ENCODE results near the gene KAZN. TPM values are rescaled to one million over a fixed set of nuclear protein-coding genes. Genes with fewer than 3 reads are reported as not detected.

KAZN gene
- total and polyA plus RNA-seq, 12 donors, result 1.1 to 6.5 (median 1.9) TPM

DNA sequence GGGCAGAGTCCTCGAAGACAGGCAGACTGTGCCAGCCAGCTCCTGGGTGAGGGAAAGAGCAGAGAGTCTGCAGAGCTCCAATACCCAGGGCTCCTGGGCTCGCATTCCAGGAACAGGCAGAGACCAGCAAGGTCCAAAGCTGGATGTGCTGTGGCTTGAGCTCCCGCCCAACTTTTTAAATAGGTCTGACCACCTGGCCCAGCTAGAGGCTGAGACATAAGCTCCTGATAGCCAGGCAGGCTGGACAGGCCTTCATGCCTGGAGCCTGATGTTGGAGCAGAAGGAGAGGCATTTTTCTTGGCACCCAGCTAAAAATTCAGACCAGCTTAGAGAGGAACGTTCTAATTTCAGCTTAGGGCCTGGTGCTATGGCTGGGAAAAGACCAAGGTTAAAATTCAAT, 376.6 kb downstream of the KAZN start:
- Histone ChIP-seq H3K27ac (no peak overlapping the region), H3K36me3 (no peaks in the 10 kb centered on the region), H3K27me3 (no peaks in the 10 kb centered on the region), H3K4me3 (no peak overlapping the region), H3K4me1 (peaks cover 0 to 19% (median 6%) of the 10 kb centered on the region in 9 donors), H3K9me3 (peaks cover 0 to 10% (median 0%) of the 10 kb centered on the region in 11 donors)
- intact Hi-C loops (cut with DNase I), result no loop called here
- 73% methylated on average over 4 of the region's 4 CpGs for WGBS, 2 donors
- no peak for DNase-seq
- peak in 5 of 8 donors; percentile 5 to 57 (median 44) for ATAC-seq
- TF ChIP-seq, protein P1, sequence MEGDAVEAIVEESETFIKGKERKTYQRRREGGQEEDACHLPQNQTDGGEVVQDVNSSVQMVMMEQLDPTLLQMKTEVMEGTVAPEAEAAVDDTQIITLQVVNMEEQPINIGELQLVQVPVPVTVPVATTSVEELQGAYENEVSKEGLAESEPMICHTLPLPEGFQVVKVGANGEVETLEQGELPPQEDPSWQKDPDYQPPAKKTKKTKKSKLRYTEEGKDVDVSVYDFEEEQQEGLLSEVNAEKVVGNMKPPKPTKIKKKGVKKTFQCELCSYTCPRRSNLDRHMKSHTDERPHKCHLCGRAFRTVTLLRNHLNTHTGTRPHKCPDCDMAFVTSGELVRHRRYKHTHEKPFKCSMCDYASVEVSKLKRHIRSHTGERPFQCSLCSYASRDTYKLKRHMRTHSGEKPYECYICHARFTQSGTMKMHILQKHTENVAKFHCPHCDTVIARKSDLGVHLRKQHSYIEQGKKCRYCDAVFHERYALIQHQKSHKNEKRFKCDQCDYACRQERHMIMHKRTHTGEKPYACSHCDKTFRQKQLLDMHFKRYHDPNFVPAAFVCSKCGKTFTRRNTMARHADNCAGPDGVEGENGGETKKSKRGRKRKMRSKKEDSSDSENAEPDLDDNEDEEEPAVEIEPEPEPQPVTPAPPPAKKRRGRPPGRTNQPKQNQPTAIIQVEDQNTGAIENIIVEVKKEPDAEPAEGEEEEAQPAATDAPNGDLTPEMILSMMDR (IDR thresholded peaks at IDR 0.05), result no peak

DNA sequence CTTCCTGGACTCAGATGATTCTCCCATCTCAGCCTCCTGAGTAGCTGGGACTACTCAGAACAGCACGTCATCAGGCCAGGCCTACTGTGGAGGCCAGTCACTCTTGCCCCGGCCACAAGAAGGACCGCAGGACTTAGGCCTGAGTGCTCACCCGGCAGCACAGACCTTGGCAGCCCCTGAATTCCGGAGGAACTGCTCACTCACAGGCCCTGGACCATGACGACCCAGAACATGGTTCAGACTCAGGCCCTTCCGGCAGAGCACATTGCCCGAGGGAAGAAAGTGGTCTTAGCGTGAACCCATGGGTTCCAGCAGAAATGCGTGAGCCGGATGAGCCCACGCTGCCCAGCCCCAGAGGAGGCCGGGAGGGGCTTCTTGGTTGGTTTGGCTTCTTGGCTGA, 377.8 kb downstream of the KAZN start:
- Histone ChIP-seq H3K4me3 (no peak overlapping the region), H3K9me3 (peaks cover 0 to 10% (median 0%) of the 10 kb centered on the region in 11 donors), H3K27ac (no peak overlapping the region), H3K36me3 (no peaks in the 10 kb centered on the region), H3K4me1 (peaks cover 0 to 12% (median 3%) of the 10 kb centered on the region in 9 donors), H3K27me3 (no peaks in the 10 kb centered on the region)
- 91 to 93% methylated on average over 13 of the region's 13 CpGs for WGBS, 2 donors
- TF ChIP-seq, protein P1 (IDR thresholded peaks at IDR 0.05), result no peak
- no peak for ATAC-seq
- DNase-seq, result no peak
- intact Hi-C loops (cut with DNase I), result no loop called here

DNA sequence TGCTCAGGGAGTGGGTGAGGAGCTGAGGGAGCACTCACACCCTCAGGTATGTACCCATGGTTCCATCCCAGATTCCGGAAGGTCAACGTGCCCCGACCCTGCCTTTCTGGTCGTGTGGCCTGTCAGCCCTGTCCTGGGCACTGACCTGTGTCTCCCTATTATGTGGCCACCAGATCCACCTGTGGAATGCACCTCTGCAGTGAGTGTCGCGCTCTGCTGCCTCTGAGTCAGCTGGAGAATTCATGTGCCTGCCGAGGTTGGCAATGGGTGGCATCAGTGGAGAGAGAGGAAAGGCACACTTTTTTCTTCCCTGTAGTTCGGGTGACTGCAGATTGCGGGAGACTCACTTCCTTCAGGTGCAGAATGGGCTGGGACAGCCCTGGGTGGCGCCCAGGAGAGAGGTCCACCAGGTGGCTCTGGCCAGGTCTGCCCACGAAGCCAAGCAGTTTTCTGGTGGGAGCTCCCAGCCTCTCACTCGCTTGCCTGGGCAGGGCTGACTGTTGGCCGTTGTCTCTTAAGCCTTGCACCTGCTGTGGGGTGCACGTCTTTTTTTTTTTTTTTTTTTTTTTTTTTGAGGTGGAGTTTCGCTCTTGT, 378.9 kb downstream of the KAZN start:
- H3K4me1 ChIP-seq, result peaks cover 0 to 10% (median 0%) of the 10 kb centered on the region in 9 donors
- TF ChIP-seq, protein P1 (IDR thresholded peaks at IDR 0.05), result no peak
- ATAC-seq (no peak), DNase-seq (no peak)
- H3K9me3 ChIP-seq, result peaks cover 0 to 10% (median 0%) of the 10 kb centered on the region in 11 donors
- no peaks in the 10 kb centered on the region for H3K27me3 ChIP-seq
- no peak overlapping the region for H3K4me3 ChIP-seq
- no peaks in the 10 kb centered on the region for H3K36me3 ChIP-seq
- 89% methylated on average over 14 to 15 of the region's 15 CpGs for WGBS, 2 donors
- intact Hi-C loops (cut with DNase I), result no loop called here
- H3K27ac ChIP-seq, result no peak overlapping the region

DNA sequence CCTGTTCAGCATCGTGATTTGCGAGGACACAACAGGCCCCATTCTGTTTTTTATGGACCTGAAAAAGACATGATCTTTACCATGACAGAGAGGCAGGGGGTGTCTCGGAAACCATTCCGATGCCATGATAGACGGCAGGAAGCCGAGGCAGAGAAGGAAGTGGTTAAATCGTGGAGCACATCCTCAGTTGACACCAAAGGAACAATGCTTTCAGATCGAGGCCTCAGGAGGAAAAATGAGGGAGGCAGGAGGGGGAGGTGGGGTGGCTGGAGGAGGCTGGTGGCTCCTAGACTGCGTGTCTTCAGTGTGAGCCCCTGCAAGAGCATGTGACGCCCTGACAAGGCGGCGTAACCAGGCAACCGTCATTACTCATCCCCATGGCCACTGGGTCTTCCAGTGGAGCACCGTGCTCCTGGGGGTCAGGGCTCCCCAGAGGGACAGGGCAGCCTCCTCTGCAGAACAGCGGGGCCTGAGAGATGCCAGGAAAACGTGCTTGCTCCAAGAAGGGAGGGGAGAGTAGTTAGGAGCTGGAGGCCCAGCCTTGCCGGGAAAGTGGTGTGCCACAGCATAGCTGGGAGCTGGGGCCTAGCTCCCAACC, 382.2 kb downstream of the KAZN start:
- intact Hi-C loops (cut with DNase I), result no loop called here
- Histone ChIP-seq H3K27ac (no peak overlapping the region), H3K36me3 (no peaks in the 10 kb centered on the region), H3K27me3 (no peaks in the 10 kb centered on the region), H3K9me3 (no peaks in the 10 kb centered on the region), H3K4me1 (peaks cover 0 to 4% (median 0%) of the 10 kb centered on the region in 9 donors), H3K4me3 (no peak overlapping the region)
- DNase-seq, result no peak
- TF ChIP-seq, protein P1 (IDR thresholded peaks at IDR 0.05), result no peak
- ATAC-seq, result peak in 1 of 8 donors; percentile 45
- WGBS, 2 donors, result 54 to 55% methylated on average over 17 of the region's 17 CpGs
